Stimulated activated CD8-positive, alpha-beta memory T cell treated with anti-CD3 and anti-CD28 coated beads, Interleukin-4, amount 100 ng/mL, for 4 hours (primary cell): ENCODE data around the gene RNF213.
"Not testable (repeated sequence)": the region's sequence is repeated elsewhere in the genome, so short reads cannot be mapped to it uniquely, and the experiment has no call there.

Source experiments
- DNase-seq, 2 donors: peaks; one replicate each; pipeline ENCODE4 v3.0.0-alpha.2; 2020; ENCODE audit warnings: low read depth in 2 of 2, low spot score in 1 of 2

RNF213 gene

DNA sequence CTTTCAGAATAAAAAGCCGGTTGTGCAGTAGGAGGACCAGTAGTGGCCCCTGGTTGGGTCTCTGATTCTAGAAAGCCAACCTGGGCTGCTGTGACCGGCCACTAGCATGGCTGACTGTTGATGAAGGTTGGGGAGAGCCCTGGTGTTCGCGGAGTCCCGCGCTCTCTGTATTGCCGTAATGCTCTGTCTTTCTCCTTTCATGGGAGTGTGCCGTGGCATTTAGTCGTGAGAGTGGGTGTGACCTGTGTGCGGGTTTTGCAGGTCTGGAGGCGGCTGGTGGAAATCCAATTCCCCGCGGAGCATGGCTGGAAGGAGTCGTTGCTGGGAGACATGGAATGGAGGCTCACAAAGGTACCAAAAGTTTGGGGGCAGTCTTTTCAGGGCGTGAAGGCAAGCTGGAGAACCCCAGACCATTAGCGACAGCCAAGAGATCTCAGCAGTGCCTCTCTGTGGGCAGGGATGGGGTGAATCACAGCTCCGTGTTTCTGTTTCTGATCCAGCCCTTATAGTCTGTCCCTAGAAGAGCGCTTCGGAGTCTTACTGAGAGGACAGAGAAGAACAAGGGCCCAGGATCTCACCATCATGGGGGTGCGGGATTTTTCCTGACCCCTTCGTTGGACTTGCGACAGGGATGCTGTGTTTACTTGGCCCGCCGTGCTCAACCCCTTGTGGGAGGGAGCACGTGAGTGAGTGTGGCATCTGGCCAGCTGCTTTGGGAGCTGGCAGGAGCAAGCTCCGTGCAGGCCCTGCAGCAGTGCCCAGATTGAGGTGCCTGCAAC lies 56.5 kb downstream of the RNF213 start:
- DNase-seq: no peak

DNA sequence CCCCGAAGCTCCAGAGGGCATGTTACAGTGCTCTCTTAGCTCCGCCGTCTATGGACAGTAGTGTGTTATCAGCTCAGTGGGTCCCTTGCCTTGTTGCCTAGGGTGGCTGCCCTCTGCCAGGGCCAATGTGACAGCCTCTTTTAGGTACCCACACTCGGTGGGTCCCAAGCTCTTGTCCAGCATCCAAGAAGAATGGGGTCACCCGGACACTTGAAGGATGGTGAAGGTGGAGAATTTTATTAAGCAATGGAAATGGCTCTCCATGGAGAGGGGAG lies 57.0 kb downstream of the RNF213 start:
- no peak for DNase-seq

DNA sequence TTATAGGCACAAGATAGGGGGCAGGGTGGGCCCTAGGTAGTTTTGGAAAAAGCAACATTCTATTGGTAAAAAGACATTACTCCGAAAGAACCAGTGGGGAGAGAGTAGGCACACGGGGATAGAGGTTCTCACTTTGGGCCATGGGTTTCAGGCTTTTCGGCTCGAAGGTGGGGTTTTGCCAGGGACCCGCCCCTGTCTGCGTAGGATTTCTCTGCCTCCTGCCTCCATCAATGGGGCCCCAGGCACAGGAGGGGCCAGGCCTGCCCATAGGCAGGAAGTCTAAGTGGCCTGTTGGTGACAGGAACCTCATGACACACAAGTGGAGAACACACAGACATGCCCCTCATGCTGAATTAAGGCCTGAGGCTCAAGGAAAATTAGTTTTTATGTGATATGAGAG lies 57.5 kb downstream of the RNF213 start:
- DNase-seq: no peak

DNA sequence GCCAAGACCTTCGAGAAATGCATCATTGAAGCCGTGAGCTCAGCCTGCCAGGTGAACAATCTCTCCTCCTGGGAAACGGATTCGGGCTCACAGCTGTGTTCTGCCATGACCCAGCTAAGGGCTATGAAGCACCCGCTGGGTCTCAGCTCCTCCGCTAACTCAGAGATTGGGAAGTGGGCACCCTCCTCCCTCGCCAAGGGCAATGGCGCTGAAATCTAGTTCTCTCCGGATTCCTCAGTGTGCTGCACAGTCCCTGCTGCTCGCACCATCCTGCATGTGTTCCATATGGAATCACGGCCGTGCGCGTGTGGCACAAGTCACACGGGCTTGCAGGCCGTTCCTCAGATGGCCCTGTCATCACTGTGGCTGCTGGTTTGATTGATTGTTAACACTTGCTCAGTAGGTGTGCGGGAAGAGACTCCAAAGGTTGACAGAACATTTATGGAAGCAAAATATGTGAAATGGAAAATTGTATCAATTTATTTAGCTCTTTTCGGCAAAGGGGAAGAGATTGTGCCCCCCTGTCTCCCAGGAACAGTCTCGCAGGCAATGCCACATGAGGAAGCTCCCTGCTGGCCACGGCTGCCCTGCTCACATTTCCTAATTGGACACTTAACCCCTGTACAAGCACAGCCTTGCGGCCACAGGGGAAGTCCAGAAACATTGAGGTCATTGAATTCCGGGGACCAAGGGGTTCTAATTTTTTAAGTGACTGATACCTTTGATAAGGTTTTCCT lies 58.8 kb downstream of the RNF213 start:
- DNase-seq: no peak

DNA sequence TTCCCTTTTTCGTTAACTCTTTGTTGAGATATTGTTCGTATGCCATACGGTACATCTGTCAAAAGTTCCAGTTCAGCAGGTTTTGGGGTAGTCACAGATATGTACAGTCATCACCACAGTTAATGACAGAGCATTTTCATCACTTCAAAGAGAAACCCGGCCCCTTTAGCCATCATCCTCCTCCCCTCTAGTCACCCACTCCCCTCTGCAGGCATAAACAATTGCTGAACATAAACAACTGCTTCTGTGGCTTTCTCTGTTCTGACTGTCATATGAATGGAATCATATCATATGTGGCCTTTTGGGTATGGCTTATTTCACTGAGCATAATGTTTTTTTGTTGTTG lies 59.3 kb downstream of the RNF213 start:
- DNase-seq: no peak

DNA sequence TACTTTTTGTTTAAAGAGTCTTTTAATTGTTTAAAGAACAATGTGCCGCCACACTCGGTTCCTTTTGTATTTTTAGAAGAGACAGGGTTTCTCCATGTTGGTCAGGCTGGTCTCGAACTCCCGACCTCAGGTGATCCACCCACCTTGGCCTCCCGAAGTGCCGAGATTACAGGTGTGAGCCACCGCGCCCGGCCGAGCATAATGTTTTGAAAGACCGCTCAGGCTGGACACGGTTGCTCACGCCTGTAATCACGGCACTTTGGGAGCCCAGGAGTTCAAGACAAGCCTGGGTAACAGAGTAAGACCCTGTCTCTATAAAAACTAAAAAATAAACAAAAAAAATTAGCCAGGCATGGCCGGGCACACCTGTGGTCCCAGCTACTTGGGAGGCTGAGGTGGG lies 59.8 kb downstream of the RNF213 start:
- no peak for DNase-seq

DNA sequence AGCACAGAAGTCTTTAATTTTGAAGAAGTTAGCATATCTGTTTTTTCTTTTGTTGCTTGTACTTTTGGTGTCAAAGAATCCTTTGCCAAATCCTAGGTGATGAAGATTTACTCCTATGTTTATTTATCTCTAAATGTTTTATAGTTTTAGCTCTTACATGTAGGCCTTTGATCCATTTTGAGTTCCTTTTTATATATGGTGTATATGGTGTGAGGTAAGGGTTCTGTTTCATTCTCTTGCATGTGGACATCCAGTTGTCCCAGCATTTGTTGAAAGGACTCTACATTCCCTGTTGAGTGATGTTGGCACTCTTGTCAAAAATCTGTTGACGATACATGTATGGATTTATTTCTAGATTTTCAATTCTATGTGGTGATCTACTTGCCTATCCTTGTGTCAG lies 62.2 kb downstream of the RNF213 start:
- no peak for DNase-seq

DNA sequence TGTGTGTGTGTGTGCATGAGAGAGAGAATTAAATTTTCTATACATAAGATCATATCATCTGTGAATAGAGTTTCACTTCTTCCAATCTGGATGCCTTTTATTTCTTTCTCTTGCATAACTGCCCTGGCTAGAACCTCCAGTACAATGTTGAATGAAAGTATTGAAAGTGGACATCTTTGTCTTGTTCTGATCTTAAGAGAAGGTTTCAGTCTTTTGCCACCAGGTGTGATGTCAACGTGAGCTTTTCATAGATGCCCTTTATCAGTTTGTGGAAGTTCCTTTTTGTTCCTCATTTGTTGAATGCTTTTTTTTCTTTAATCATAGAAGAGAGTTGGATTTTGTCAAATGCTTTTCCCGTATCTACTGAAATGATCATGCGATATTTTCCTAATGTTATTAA lies 63.3 kb downstream of the RNF213 start:
- DNase-seq: no peak

DNA sequence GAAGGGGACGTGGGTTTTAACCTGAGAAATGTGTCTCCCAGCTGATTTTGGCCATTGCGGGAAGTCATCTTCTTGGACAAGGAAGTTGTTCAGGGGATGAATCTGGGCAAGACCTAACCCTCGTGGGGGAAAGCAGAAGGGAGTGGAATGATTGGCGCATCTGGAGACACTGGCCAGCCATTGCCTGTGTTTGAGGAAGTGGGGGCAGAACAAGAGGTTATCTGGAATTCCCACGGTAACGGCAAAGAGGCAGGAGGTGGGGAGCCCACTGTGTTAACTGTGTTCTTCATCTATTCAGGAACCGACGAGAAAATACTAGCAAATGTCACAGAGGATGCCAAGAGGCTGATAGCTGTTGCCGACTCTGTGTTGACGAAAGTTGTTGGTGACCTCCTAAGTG lies 66.9 kb downstream of the RNF213 start:
- DNase-seq: no peak

DNA sequence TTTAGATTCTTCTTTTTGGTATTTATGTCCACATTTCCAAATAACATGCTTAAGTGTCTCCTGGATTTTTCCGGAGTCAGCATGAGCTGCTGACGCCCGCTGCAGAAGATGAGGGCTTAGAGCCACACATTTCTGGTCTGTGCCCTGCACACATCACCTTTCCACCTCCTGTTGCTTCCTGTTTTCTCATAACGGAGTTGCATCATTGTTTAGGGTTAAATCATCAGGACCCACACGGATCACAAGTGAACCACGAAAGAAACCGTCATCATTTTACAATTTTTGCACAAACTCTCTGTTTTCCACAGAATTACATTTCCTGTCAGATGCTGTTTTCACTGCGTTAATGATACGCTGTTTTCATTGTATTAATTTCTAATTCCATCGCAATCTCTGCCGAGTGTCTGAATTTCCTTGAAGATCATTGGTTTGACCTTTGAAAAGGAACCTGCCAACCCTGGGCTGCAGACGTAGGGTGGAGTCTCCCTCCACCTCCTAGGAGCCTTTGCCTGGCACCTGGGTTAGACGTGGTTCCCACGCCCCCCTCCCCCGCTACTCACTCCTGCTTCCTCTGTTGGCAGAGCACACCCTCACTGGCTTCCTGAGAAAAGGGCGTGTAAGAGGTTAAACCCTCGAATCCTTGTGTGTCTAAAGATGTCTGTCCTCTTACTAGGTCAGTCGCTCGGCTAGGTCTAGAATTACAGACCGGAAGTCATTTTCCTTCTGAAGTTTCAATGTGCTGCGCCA lies 68.2 kb downstream of the RNF213 start:
- DNase-seq: no peak

DNA sequence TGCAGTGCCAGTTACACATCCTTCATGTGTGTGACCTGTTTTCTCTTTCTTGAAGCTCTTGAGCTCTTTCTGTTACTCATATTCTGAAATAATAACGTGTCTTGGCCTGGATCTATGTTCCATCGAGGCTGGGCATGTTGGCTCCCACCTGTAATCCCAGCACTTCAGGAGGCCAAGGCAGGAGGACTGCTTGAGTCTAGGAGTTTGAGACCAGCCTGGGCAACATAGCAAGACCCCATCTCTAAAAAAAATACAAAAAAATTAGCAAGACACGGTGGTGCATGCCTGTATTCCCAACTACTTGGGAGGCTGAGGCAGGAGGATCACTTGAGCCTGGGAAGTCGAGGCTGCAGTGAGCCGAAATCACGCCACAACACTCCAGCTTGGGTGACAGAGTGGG lies 68.8 kb downstream of the RNF213 start:
- DNase-seq: not testable (repeated sequence)

DNA sequence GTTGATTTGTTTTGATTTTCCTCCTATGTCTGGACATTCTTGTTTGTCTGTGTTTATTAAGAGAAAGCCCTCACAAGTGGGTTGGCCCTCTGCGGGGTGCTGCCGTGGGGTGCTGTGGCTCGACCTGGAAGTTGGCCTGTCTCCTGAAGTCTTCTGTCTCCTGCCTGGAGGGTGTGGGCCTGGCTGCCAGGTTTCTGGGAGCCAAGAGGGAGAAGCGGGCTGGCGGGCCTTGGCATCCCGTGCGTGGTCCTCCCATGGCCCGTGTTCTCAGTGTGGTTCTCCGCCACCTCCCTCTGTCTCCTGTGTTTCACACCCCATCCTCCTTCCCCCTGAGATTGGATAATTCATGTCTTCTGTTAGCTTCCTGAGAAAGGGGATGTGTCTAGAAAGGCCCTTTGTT lies 69.6 kb downstream of the RNF213 start:
- no peak for DNase-seq

DNA sequence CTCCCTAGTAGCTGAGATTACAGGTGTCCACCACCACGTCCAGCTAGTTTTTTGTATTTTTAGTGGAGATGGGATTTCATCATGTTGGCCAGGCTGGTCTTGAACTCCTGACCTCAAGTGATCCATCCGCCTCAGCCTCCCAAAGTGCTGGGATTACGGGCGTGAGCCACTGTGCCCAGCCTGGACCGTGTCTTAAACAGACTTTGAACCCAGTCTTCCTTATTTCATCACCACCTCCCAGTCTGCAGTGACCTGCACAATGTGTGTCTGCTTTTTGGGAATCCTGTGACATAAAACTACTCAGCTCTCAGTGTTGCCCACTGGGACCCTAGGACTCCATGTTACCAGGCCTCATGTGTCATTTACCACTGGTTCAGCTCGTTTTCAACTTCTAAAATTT lies 70.3 kb downstream of the RNF213 start:
- DNase-seq: not testable (repeated sequence)

DNA sequence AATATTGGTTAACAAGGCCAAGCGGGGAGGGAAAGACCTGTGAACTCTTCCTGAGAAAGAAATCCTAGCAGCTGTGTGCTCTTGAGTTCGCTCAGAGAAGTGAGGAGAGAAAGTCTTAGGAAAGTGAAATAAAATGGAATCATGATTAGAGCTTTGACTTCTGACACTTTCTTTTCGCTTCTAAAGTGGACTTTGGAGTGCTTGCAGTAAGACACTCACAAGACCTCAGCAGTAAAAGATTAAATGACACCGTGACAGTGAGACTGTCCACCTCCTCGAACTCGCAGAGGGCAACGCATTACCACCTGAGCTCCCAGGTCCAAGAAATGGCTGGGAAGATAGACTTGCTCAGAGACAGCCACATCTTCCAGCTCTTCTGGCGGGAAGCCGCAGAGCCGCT lies 71.2 kb downstream of the RNF213 start:
- no peak for DNase-seq

DNA sequence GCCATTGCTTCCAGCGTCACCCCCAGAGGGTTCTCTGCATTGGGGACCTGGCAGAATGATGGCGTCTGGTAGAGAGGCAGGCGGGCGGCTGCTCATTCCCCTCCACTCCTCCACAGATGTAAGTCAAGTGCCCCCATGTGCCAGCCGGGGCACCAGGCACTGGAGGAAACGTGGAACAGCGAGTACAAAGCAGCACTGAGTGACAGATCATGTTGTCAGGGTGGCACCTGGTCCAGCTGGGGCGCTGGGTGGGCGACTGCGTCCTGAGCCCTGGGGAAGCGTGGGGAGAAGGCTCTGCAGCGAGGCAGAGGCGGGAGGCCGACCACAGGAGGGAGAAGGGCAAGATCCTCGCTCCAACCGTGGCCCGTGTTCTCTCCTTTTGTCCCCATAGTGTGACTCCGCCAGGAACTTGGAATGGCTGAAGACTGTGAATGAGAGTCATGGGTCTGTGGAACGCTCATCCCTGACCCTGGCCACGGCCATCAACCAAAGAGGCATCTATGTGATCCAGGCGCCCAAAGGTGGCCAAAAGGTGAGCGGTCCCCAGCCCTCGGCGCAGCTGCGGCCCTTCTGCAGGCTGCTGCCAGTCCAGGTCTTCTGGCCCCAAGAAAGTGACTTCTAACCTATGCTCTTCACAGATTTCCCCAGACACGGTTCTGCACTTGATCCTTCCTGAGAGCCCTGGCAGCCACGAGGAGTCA lies 76.7 kb downstream of the RNF213 start:
- no peak for DNase-seq

DNA sequence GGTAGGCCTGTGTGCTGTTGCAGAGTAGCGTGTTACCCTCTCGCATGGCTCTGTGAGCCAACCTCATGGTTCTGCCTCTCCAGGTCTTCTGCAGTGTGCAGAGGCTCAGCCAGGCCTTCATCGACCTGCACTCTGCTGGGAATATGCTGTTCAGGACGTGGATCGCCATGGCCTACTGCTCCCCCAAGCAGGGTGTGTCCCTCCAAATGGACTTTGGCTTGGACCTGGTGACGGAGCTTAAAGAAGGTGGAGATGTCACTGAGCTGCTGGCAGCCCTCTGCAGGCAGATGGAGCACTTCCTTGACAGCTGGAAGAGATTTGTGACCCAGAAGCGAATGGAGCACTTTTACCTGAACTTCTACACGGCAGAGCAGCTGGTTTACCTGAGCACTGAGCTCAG lies 78.5 kb downstream of the RNF213 start:
- no peak for DNase-seq

DNA sequence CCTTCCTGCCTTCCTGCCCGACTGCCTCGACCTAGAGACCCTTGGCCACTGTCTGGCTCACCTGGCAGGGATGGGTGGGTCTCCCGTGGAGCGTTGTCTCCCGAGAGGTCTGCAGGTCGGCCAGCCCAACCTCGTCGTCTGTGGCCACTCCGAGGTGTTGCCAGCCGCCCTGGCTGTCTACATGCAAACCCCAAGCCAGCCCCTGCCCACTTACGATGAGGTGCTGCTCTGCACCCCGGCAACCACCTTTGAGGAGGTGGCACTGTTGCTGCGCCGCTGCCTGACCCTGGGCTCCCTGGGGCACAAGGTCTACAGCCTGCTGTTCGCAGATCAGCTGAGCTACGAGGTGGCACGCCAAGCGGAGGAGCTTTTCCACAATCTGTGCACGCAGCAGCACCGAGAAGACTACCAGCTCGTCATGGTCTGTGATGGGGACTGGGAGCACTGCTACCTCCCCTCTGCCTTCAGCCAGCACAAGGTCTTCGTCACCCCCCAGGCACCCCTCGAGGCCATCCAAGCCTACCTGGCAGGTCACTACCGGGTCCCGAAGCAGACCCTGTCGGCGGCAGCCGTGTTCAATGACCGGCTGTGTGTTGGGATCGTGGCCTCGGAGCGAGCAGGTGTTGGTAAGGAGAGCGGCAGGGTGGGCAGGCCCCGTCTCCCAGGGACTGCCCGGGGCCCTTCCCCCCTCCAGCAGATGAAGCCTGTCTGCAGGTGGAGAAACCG lies 79.2 kb downstream of the RNF213 start:
- DNase-seq: no peak

DNA sequence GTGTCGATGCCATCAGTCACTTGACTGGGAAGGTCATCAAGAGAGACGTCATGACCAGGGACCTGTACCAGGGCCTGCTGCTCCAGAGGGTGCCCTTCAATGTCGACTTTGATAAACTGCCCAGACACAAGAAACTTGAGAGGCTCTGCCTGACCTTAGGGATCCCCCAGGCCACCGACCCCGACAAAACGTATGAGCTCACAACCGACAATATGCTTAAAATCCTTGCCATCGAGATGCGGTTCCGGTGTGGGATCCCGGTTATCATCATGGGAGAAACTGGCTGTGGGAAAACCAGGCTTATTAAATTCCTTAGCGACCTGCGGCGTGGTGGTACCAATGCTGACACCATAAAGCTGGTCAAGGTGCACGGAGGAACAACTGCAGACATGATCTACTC lies 84.7 kb downstream of the RNF213 start:
- no peak for DNase-seq

DNA sequence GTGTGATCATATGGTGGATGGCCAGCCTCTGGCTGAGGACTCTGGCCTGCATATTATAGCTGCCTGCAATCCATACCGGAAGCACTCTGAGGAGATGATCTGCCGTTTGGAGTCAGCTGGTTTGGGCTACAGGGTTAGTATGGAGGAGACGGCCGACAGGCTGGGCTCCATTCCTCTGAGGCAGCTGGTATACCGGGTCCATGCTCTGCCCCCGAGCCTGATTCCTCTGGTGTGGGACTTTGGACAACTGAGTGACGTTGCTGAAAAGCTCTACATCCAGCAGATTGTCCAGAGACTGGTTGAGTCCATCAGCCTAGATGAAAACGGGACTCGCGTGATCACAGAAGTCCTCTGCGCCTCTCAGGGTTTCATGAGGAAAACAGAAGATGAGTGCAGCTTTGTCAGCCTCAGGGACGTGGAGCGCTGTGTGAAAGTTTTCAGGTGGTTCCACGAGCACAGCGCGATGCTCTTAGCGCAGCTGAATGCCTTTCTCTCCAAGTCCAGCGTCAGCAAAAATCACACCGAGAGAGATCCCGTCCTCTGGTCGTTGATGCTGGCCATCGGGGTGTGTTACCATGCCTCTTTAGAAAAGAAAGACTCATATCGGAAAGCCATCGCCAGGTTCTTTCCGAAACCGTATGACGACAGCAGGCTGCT lies 85.3 kb downstream of the RNF213 start:
- DNase-seq: no peak

DNA sequence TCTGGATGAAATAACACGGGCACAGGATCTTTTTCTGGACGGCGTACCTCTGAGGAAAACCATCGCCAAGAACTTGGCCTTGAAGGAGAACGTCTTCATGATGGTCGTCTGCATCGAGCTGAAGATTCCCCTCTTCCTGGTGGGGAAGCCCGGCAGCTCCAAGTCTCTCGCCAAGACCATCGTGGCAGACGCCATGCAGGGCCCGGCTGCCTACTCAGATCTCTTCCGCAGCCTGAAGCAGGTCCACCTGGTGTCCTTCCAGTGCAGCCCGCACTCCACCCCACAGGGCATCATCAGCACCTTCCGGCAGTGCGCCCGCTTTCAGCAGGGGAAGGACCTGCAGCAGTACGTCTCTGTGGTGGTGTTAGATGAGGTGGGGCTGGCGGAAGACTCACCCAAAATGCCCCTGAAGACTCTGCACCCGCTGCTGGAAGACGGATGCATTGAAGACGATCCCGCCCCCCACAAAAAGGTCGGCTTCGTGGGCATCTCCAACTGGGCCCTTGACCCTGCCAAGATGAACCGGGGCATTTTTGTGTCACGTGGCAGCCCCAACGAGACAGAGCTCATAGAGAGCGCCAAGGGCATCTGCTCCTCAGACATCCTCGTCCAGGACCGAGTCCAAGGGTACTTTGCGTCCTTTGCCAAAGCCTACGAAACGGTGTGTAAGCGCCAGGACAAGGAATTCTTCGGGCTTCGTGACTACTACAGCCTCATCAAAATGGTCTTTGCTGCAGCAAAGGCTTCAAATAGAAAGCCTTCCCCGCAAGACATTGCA lies 86.0 kb downstream of the RNF213 start:
- no peak for DNase-seq
